ENCODE data around the gene FBRSL1. TPM values are rescaled to one million over a fixed set of nuclear protein-coding genes. Genes with fewer than 3 reads are reported as not detected.

The FBRSL1 gene
- total and polyA plus RNA-seq, 2 of the 8 experiments (the other 6 are each of a cell fraction or from before 2014, with no cell fraction given), result 18.4 to 109 TPM

DNA sequence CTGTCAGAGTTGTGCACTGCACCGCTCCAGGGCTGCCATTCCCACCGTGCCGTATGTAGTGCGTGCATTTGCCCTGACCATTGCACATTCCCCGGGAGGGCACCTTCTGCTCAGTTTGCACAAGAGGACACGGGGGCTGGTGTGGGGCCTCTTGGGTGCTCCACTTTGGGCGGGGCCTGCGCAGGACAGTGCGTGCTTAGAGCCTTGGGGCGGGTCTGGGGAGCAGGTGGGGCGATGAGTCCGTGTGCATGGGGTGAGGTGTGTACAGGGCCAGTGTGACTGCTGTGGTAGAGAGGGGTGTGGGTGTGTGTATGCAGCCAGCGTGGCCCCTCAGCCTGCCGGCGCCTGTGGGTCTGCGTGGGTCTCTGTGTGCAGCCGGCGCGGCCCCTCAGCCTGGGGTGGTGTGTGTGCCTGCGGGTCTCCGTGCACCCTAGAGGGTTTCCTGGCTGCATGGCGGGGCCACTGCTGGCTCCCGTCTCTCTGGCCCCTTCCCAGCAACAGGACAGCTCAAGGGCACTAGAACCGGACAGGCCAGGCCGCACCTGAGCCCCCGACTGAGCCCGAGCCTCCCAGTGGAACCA lies 31.9 kb downstream of the FBRSL1 start (continued):
- TF ChIP-seq, protein P1, sequence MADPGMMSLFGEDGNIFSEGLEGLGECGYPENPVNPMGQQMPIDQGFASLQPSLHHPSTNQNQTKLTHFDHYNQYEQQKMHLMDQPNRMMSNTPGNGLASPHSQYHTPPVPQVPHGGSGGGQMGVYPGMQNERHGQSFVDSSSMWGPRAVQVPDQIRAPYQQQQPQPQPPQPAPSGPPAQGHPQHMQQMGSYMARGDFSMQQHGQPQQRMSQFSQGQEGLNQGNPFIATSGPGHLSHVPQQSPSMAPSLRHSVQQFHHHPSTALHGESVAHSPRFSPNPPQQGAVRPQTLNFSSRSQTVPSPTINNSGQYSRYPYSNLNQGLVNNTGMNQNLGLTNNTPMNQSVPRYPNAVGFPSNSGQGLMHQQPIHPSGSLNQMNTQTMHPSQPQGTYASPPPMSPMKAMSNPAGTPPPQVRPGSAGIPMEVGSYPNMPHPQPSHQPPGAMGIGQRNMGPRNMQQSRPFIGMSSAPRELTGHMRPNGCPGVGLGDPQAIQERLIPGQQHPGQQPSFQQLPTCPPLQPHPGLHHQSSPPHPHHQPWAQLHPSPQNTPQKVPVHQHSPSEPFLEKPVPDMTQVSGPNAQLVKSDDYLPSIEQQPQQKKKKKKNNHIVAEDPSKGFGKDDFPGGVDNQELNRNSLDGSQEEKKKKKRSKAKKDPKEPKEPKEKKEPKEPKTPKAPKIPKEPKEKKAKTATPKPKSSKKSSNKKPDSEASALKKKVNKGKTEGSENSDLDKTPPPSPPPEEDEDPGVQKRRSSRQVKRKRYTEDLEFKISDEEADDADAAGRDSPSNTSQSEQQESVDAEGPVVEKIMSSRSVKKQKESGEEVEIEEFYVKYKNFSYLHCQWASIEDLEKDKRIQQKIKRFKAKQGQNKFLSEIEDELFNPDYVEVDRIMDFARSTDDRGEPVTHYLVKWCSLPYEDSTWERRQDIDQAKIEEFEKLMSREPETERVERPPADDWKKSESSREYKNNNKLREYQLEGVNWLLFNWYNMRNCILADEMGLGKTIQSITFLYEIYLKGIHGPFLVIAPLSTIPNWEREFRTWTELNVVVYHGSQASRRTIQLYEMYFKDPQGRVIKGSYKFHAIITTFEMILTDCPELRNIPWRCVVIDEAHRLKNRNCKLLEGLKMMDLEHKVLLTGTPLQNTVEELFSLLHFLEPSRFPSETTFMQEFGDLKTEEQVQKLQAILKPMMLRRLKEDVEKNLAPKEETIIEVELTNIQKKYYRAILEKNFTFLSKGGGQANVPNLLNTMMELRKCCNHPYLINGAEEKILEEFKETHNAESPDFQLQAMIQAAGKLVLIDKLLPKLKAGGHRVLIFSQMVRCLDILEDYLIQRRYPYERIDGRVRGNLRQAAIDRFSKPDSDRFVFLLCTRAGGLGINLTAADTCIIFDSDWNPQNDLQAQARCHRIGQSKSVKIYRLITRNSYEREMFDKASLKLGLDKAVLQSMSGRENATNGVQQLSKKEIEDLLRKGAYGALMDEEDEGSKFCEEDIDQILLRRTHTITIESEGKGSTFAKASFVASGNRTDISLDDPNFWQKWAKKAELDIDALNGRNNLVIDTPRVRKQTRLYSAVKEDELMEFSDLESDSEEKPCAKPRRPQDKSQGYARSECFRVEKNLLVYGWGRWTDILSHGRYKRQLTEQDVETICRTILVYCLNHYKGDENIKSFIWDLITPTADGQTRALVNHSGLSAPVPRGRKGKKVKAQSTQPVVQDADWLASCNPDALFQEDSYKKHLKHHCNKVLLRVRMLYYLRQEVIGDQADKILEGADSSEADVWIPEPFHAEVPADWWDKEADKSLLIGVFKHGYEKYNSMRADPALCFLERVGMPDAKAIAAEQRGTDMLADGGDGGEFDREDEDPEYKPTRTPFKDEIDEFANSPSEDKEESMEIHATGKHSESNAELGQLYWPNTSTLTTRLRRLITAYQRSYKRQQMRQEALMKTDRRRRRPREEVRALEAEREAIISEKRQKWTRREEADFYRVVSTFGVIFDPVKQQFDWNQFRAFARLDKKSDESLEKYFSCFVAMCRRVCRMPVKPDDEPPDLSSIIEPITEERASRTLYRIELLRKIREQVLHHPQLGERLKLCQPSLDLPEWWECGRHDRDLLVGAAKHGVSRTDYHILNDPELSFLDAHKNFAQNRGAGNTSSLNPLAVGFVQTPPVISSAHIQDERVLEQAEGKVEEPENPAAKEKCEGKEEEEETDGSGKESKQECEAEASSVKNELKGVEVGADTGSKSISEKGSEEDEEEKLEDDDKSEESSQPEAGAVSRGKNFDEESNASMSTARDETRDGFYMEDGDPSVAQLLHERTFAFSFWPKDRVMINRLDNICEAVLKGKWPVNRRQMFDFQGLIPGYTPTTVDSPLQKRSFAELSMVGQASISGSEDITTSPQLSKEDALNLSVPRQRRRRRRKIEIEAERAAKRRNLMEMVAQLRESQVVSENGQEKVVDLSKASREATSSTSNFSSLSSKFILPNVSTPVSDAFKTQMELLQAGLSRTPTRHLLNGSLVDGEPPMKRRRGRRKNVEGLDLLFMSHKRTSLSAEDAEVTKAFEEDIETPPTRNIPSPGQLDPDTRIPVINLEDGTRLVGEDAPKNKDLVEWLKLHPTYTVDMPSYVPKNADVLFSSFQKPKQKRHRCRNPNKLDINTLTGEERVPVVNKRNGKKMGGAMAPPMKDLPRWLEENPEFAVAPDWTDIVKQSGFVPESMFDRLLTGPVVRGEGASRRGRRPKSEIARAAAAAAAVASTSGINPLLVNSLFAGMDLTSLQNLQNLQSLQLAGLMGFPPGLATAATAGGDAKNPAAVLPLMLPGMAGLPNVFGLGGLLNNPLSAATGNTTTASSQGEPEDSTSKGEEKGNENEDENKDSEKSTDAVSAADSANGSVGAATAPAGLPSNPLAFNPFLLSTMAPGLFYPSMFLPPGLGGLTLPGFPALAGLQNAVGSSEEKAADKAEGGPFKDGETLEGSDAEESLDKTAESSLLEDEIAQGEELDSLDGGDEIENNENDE (IDR thresholded peaks at IDR 0.05; ENCODE audit: insufficient replicate concordance, low read length), result no peak
- TF ChIP-seq SIRT6 (IDR thresholded peaks at IDR 0.05; ENCODE audit: low read length), result no peak
- no peak for TF ChIP-seq EZH2 (IDR thresholded peaks at IDR 0.05; ENCODE audit: low read depth, low read length, severe bottlenecking)
- TF ChIP-seq YY1 (IDR thresholded peaks at IDR 0.05; ENCODE audit: low read depth, low read length), result no peak
- no peak for TF ChIP-seq TBP (IDR thresholded peaks at IDR 0.05; ENCODE audit: low read depth, low read length)
- TF ChIP-seq KDM5A (IDR thresholded peaks at IDR 0.05; ENCODE audit: low read length), result no peak
- TF ChIP-seq SAP30 (IDR thresholded peaks at IDR 0.05; ENCODE audit: insufficient read depth, insufficient replicate concordance, low read length), result no peak
- TF ChIP-seq POLR2A (IDR thresholded peaks at IDR 0.05; ENCODE audit: control extremely low read depth in 1 of 2, low read depth in 2 of 2, low read length in 2 of 2), result no peak
- TF ChIP-seq, protein P2, sequence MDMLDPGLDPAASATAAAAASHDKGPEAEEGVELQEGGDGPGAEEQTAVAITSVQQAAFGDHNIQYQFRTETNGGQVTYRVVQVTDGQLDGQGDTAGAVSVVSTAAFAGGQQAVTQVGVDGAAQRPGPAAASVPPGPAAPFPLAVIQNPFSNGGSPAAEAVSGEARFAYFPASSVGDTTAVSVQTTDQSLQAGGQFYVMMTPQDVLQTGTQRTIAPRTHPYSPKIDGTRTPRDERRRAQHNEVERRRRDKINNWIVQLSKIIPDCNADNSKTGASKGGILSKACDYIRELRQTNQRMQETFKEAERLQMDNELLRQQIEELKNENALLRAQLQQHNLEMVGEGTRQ (IDR thresholded peaks at IDR 0.05; ENCODE audit: low read length), result no peak
